Measurements from ENCODE around the gene ZNHIT1.

DNA sequence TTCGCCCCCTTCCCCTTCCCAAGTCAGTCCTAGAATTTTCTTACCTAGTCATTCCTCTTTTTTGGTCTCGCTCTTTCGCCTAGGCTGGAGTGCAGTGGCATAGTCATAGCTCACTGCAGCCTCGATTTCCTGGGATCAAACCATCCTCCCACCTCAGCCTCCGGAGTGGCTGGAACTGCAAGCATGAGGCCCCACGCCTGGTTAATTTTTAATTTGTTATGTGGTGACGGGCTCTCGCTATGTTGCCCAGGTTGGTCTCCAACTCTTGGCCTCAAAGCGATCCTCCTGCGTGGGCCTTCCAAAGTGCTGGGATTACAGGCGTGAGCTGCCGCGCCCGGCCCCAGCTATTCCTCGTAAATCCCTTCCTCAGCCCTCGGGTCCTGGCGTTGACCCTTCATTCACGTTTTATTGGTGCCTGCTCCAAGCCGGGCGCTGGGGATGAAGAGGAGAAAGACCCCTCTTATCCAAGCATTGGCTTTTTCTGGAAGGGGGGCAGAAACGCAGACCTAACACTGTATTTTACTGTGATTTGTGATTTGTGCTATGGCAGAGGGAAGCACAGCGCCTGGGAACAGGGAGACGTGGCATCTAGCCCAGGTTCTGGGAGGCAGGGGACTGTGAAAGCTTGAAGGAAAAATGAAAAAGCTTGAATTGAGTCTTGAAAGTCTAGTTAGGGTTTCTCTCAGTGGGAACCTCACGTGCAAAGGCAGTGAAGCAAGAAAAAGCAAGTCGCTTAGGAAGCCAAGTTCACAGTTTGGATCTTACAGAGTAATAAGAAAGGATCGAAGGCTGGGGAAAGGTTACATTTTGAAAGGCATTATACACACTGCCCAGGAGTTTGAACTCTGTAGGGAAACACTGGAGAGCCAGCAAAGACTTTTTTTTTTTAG is 516 bp downstream of the ZNHIT1 start:
- TF ChIP-seq, protein P1, sequence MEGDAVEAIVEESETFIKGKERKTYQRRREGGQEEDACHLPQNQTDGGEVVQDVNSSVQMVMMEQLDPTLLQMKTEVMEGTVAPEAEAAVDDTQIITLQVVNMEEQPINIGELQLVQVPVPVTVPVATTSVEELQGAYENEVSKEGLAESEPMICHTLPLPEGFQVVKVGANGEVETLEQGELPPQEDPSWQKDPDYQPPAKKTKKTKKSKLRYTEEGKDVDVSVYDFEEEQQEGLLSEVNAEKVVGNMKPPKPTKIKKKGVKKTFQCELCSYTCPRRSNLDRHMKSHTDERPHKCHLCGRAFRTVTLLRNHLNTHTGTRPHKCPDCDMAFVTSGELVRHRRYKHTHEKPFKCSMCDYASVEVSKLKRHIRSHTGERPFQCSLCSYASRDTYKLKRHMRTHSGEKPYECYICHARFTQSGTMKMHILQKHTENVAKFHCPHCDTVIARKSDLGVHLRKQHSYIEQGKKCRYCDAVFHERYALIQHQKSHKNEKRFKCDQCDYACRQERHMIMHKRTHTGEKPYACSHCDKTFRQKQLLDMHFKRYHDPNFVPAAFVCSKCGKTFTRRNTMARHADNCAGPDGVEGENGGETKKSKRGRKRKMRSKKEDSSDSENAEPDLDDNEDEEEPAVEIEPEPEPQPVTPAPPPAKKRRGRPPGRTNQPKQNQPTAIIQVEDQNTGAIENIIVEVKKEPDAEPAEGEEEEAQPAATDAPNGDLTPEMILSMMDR (IDR thresholded peaks at IDR 0.05) = no peak
- no peak for TF ChIP-seq POLR2A (IDR thresholded peaks at IDR 0.05)
